ENCODE measurements around the gene ADGRA3. TPM values are rescaled to one million over a fixed set of nuclear protein-coding genes. Genes with fewer than 3 reads are reported as not detected.
A peak's percentile ranks its signal among the peaks of the same experiment; 100 is the strongest.

ADGRA3 gene
- total and polyA plus RNA-seq, 2 of the 13 experiments (the other 11 are each of a cell fraction or from before 2014, with no cell fraction given), result 32.2 to 40.8 TPM

GRCh38 chr4:22492987-22493386 lies 22.9 kb downstream of the ADGRA3 start:
- no peak overlapping the region for H3K9ac ChIP-seq (ENCODE audit: insufficient read depth, low read depth, low read length)
- no TSS peak for BruUV-seq (replicated peaks)
- intact Hi-C loops (cut with micrococcal nuclease; ENCODE audit: unreplicated experiment) (no loop called here), in situ Hi-C loops (cut with HindIII; ENCODE audit: extremely low pct_ligation_motif_present, low pct_unique_long_range_greater_than_20kb) (no loop called here)
- no peaks in the 10 kb centered on the region for H3K36me3 ChIP-seq (replicated peaks in 1 of 2; ENCODE audit: control insufficient read depth in 1 of 2, insufficient read depth in 2 of 2, low read length in 2 of 2)
- H3K27me3 ChIP-seq (ENCODE audit: control insufficient read depth in 1 of 2, insufficient read depth in 2 of 2, low read length in 2 of 2), result no peaks in the 10 kb centered on the region
- no peaks in the 10 kb centered on the region for H3K9me3 ChIP-seq (ENCODE audit: low read length)
- FAIRE-seq, result no peak
- ChIA-PET POLR2A (no interaction called here), CTCF (ENCODE audit: low intra/inter-chr PET ratio, low total read pairs) (no interaction called here)
- peaks cover 5% of the 10 kb centered on the region; the same call in 1 of the 2 replicates for H4K20me1 ChIP-seq (ENCODE audit: insufficient read depth, low read length)
- no peak for DNase-seq (ENCODE audit: low spot score)
- H3K27ac ChIP-seq (ENCODE audit: extremely low read length, insufficient read depth, low read length), result no peak overlapping the region
- TF ChIP-seq NR2F6 (IDR thresholded peaks at IDR 0.05) (no peak), NR2F6 (CRISPR knock-in tag; IDR thresholded peaks at IDR 0.05) (no peak), NCOA1 (CRISPR knock-in tag; IDR thresholded peaks at IDR 0.05) (no peak), ZNF121 (CRISPR knock-in tag; IDR thresholded peaks at IDR 0.05) (peak; percentile 68), ZNF230 (CRISPR knock-in tag; IDR thresholded peaks at IDR 0.05) (no peak)
- 98% methylated on average over 2 of the region's 2 CpGs for WGBS (ENCODE audit: low lambda C conversion rate)
- peaks cover 90% of the 10 kb centered on the region for H3K79me2 ChIP-seq (ENCODE audit: insufficient read depth, low read length)
- no peak overlapping the region for H3K4me3 ChIP-seq (replicated peaks in 1 of 3; ENCODE audit: insufficient read depth in 1 of 3, low read depth in 2 of 3, low read length in 3 of 3)
- no peak overlapping the region for H3K4me2 ChIP-seq (ENCODE audit: low read depth, low read length)
- H3K4me1 ChIP-seq (ENCODE audit: insufficient read depth, low read length), result peaks cover 51% of the 10 kb centered on the region
- no peak overlapping the region for H2AFZ ChIP-seq (ENCODE audit: low read length)
- ATAC-seq, result no peak

- FAIRE-seq, result no peak
- intact Hi-C loops (cut with micrococcal nuclease; ENCODE audit: unreplicated experiment), result no loop called here
- 97% methylated on average over 6 of the region's 6 CpGs for WGBS (ENCODE audit: low lambda C conversion rate)
- Histone ChIP-seq H3K9ac (ENCODE audit: insufficient read depth, low read depth, low read length) (no peak overlapping the region), H3K27me3 (ENCODE audit: control insufficient read depth in 1 of 2, insufficient read depth in 2 of 2, low read length in 2 of 2) (no peaks in the 10 kb centered on the region), H3K4me3 (replicated peaks in 1 of 3; ENCODE audit: insufficient read depth in 1 of 3, low read depth in 2 of 3, low read length in 3 of 3) (no peak overlapping the region), H3K9me3 (ENCODE audit: low read length) (no peaks in the 10 kb centered on the region), H3K4me1 (ENCODE audit: insufficient read depth, low read length) (peaks cover 62% of the 10 kb centered on the region), H2AFZ (ENCODE audit: low read length) (no peak overlapping the region), H3K27ac (ENCODE audit: extremely low read length, insufficient read depth, low read length) (no peak overlapping the region), H3K36me3 (replicated peaks in 1 of 2; ENCODE audit: control insufficient read depth in 1 of 2, insufficient read depth in 2 of 2, low read length in 2 of 2) (no peaks in the 10 kb centered on the region), H4K20me1 (ENCODE audit: insufficient read depth, low read length) (peaks cover 5% of the 10 kb centered on the region; the same call in 1 of the 2 replicates), H3K79me2 (ENCODE audit: insufficient read depth, low read length) (peaks cover 90% of the 10 kb centered on the region), H3K4me2 (ENCODE audit: low read depth, low read length) (no peak overlapping the region)
- no TSS peak for BruUV-seq (replicated peaks)
- in situ Hi-C loops (cut with HindIII; ENCODE audit: extremely low pct_ligation_motif_present, low pct_unique_long_range_greater_than_20kb), result no loop called here
- no peak for ATAC-seq
- ChIA-PET POLR2A (interaction anchor here (1.0 to 1.6 kb wide), 2 partner anchors 23 to 35 kb away, joined by 3 to 4 read pairs; no protein-coding TSS in a partner anchor), CTCF (ENCODE audit: low intra/inter-chr PET ratio, low total read pairs) (no interaction called here)
- DNase-seq (ENCODE audit: low spot score), result no peak
- TF ChIP-seq ELF3 (CRISPR knock-in tag; IDR thresholded peaks at IDR 0.05), result no peak
- TF ChIP-seq ZNF749 (CRISPR knock-in tag; IDR thresholded peaks at IDR 0.05; ENCODE audit: borderline replicate concordance), result no peak
- no peak for TF ChIP-seq ZNF18 (CRISPR knock-in tag; IDR thresholded peaks at IDR 0.05; ENCODE audit: insufficient replicate concordance)
- TF ChIP-seq KDM1A (CRISPR knock-in tag; IDR thresholded peaks at IDR 0.05), result no peak
- TF ChIP-seq PHF20 (CRISPR knock-in tag; IDR thresholded peaks at IDR 0.05), result no peak
- no peak for TF ChIP-seq TCF12 (IDR thresholded peaks at IDR 0.05)
- TF ChIP-seq TCF12 (CRISPR knock-in tag; IDR thresholded peaks at IDR 0.05), result no peak
- no peak for TF ChIP-seq PRDM4 (CRISPR knock-in tag; IDR thresholded peaks at IDR 0.05; ENCODE audit: borderline replicate concordance)
- TF ChIP-seq KLF6 (CRISPR knock-in tag; IDR thresholded peaks at IDR 0.05), result no peak
- TF ChIP-seq ZNF17 (CRISPR knock-in tag; IDR thresholded peaks at IDR 0.05), result no peak
- TF ChIP-seq ZMAT3 (CRISPR knock-in tag; conservative IDR thresholded peaks at IDR 0.05), result no peak
- TF ChIP-seq ZNF138 (CRISPR knock-in tag; IDR thresholded peaks at IDR 0.05; ENCODE audit: low read depth), result no peak
- no peak for TF ChIP-seq SOX6 (IDR thresholded peaks at IDR 0.05)
- TF ChIP-seq SOX6 (CRISPR knock-in tag; IDR thresholded peaks at IDR 0.05), result no peak
Measured at GRCh38 chr4:22491939-22492338, 23.9 kb downstream of the ADGRA3 start.
